ENCODE measurements around the gene PRKD1. TPM values are rescaled to one million over a fixed set of nuclear protein-coding genes. Genes with fewer than 3 reads are reported as not detected.
"Not testable (repeated sequence)": the region's sequence is repeated elsewhere in the genome, so short reads cannot be mapped to it uniquely, and the experiment has no call there.

Gene PRKD1
- total and polyA plus RNA-seq, 2 of the 13 experiments (the other 11 are each of a cell fraction or from before 2014, with no cell fraction given) = 0.22 to 1.3 TPM

DNA sequence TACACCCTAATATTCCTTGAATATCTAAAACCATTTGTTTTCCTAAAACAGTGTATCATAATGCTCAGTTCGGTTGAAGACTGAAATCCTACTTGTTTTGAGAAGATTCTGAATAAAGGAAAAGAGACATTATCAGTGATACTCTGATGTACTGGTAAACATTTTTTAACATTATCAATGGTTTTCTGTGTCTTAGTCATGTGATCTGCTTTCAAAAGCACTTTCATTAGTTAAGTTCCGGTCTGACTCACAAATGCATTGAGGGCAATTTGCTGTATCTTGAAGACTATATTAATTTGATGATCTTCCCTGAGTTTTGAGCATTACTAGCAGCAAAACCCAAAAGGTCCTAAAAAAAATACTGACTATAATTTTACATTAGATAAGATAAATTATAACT lies 145.6 kb downstream of the PRKD1 start:
- DNase-seq (ENCODE audit: low spot score) = no peak
- in situ Hi-C loops (cut with HindIII; ENCODE audit: extremely low pct_ligation_motif_present, low pct_unique_long_range_greater_than_20kb) (no loop called here), intact Hi-C loops (cut with micrococcal nuclease; ENCODE audit: unreplicated experiment) (no loop called here)
- no peak overlapping the region for H3K4me2 ChIP-seq (ENCODE audit: low read depth, low read length)
- POLR2A ChIA-PET = no interaction called here
- H3K27ac ChIP-seq (ENCODE audit: extremely low read length, insufficient read depth, low read length) = no peak overlapping the region
- no TSS peak for BruUV-seq (replicated peaks)
- H3K4me3 ChIP-seq (replicated peaks in 1 of 3; ENCODE audit: insufficient read depth in 1 of 3, low read depth in 2 of 3, low read length in 3 of 3) = no peak overlapping the region
- CTCF ChIA-PET (ENCODE audit: low intra/inter-chr PET ratio, low total read pairs) = no interaction called here
- TF ChIP-seq, protein P1, sequence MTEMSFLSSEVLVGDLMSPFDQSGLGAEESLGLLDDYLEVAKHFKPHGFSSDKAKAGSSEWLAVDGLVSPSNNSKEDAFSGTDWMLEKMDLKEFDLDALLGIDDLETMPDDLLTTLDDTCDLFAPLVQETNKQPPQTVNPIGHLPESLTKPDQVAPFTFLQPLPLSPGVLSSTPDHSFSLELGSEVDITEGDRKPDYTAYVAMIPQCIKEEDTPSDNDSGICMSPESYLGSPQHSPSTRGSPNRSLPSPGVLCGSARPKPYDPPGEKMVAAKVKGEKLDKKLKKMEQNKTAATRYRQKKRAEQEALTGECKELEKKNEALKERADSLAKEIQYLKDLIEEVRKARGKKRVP (CRISPR knock-in tag; IDR thresholded peaks at IDR 0.05) = no peak
- TF ChIP-seq, protein P2, sequence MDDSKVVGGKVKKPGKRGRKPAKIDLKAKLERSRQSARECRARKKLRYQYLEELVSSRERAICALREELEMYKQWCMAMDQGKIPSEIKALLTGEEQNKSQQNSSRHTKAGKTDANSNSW (CRISPR knock-in tag; IDR thresholded peaks at IDR 0.05; ENCODE audit: borderline replicate concordance) = no peak
- TF ChIP-seq PITX1 (CRISPR knock-in tag; IDR thresholded peaks at IDR 0.05) (no peak), HHEX (CRISPR knock-in tag; IDR thresholded peaks at IDR 0.05) (no peak)
- TF ChIP-seq, protein P3, sequence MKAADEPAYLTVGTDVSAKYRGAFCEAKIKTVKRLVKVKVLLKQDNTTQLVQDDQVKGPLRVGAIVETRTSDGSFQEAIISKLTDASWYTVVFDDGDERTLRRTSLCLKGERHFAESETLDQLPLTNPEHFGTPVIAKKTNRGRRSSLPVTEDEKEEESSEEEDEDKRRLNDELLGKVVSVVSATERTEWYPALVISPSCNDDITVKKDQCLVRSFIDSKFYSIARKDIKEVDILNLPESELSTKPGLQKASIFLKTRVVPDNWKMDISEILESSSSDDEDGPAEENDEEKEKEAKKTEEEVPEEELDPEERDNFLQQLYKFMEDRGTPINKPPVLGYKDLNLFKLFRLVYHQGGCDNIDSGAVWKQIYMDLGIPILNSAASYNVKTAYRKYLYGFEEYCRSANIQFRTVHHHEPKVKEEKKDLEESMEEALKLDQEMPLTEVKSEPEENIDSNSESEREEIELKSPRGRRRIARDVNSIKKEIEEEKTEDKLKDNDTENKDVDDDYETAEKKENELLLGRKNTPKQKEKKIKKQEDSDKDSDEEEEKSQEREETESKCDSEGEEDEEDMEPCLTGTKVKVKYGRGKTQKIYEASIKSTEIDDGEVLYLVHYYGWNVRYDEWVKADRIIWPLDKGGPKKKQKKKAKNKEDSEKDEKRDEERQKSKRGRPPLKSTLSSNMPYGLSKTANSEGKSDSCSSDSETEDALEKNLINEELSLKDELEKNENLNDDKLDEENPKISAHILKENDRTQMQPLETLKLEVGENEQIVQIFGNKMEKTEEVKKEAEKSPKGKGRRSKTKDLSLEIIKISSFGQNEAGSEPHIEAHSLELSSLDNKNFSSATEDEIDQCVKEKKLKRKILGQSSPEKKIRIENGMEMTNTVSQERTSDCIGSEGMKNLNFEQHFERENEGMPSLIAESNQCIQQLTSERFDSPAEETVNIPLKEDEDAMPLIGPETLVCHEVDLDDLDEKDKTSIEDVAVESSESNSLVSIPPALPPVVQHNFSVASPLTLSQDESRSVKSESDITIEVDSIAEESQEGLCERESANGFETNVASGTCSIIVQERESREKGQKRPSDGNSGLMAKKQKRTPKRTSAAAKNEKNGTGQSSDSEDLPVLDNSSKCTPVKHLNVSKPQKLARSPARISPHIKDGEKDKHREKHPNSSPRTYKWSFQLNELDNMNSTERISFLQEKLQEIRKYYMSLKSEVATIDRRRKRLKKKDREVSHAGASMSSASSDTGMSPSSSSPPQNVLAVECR (CRISPR knock-in tag; IDR thresholded peaks at IDR 0.05; ENCODE audit: borderline replicate concordance) = no peak
- H3K79me2 ChIP-seq (ENCODE audit: insufficient read depth, low read length) = no peaks in the 10 kb centered on the region
- H4K20me1 ChIP-seq (ENCODE audit: insufficient read depth, low read length) = no peaks in the 10 kb centered on the region
- H2AFZ ChIP-seq (ENCODE audit: low read length) = no peak overlapping the region
- H3K27me3 ChIP-seq (ENCODE audit: control insufficient read depth in 1 of 2, insufficient read depth in 2 of 2, low read length in 2 of 2) = no peaks in the 10 kb centered on the region
- FAIRE-seq = no peak
- no peaks in the 10 kb centered on the region for H3K4me1 ChIP-seq (ENCODE audit: insufficient read depth, low read length)
- ATAC-seq = no peak
- H3K9ac ChIP-seq (ENCODE audit: insufficient read depth, low read depth, low read length) = no peak overlapping the region
- 19% methylated on average over 2 of the region's 2 CpGs for WGBS (ENCODE audit: low lambda C conversion rate)
- H3K9me3 ChIP-seq (ENCODE audit: low read length) = peaks cover 78% of the 10 kb centered on the region
- no peaks in the 10 kb centered on the region for H3K36me3 ChIP-seq (replicated peaks in 1 of 2; ENCODE audit: control insufficient read depth in 1 of 2, insufficient read depth in 2 of 2, low read length in 2 of 2)

DNA sequence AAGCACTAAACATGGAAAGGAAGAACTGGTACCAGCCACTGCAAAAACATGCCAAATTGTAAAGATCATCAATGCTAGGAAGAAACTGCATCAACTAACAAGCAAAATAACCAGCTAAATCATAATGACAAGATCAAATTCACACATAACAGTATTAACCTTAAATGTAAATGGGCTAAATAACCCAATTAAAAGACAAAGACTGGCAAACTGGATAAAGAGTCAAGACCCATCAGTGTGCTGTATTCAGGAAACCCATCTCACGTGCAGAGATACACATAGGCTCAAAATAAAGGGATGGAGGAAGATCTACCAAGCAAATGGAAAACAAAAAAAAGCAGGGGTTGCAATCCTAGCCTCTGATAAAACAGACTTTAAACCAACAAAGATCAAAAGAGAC lies 150.5 kb downstream of the PRKD1 start:
- in situ Hi-C loops (cut with HindIII; ENCODE audit: extremely low pct_ligation_motif_present, low pct_unique_long_range_greater_than_20kb); H3K27me3 ChIP-seq (ENCODE audit: control insufficient read depth in 1 of 2, insufficient read depth in 2 of 2, low read length in 2 of 2); H2AFZ ChIP-seq (ENCODE audit: low read length); intact Hi-C loops (cut with micrococcal nuclease; ENCODE audit: unreplicated experiment); FAIRE-seq; BruUV-seq (replicated peaks); H4K20me1 ChIP-seq (ENCODE audit: insufficient read depth, low read length); DNase-seq (ENCODE audit: low spot score); POLR2A ChIA-PET; CTCF ChIA-PET (ENCODE audit: low intra/inter-chr PET ratio, low total read pairs); H3K9ac ChIP-seq (ENCODE audit: insufficient read depth, low read depth, low read length); H3K4me2 ChIP-seq (ENCODE audit: low read depth, low read length); H3K79me2 ChIP-seq (ENCODE audit: insufficient read depth, low read length); H3K36me3 ChIP-seq (replicated peaks in 1 of 2; ENCODE audit: control insufficient read depth in 1 of 2, insufficient read depth in 2 of 2, low read length in 2 of 2); H3K27ac ChIP-seq (ENCODE audit: extremely low read length, insufficient read depth, low read length); H3K4me1 ChIP-seq (ENCODE audit: insufficient read depth, low read length); ATAC-seq; H3K4me3 ChIP-seq (replicated peaks in 1 of 3; ENCODE audit: insufficient read depth in 1 of 3, low read depth in 2 of 3, low read length in 3 of 3): not testable (repeated sequence)
- H3K9me3 ChIP-seq (ENCODE audit: low read length) = peaks cover 79% of the 10 kb centered on the region
- 0% methylated on average over 1 of the region's 1 CpG for WGBS (ENCODE audit: low lambda C conversion rate)

Measured in HepG2 (cell line).